ENCODE results near the gene COL1A2.
A peak's percentile ranks its signal among the peaks of the same experiment; 100 is the strongest.

Gene COL1A2

DNA sequence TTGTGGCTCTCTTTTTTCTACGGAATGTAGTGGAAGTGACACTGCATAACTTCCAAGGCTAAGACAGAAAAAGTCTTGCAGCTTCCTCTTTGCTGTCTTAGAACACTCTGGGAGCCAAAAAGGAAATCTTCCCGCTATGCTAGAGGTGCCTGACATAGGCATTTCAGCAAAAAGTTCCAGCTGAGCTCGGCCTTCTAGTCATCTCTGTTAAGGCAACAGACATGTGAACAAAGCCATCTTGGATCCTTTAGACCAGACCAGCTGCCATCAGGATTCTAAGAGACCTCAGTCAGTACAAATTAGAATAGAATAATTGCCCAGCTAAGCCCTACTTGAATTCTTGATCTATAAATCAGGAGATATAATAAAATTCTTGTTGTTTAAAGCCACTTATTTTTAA lies 16.3 kb upstream of the COL1A2 start:
- WGBS, 2 experiments: 78 to 82% methylated on average over 3 of the region's 3 CpGs
- H3K27ac ChIP-seq (ENCODE audit: insufficient read depth, low read depth, low read length, poor library complexity, severe bottlenecking): no peak overlapping the region
- H3K36me3 ChIP-seq (ENCODE audit: control insufficient read depth, insufficient read depth, low read length): no peaks in the 10 kb centered on the region
- no peaks in the 10 kb centered on the region for H3K9me3 ChIP-seq (ENCODE audit: control insufficient read depth, low read length)
- H3K27me3 ChIP-seq (ENCODE audit: control insufficient read depth, insufficient read depth, low read length, poor library complexity, severe bottlenecking): no peaks in the 10 kb centered on the region
- H3K4me3 ChIP-seq (ENCODE audit: insufficient read depth, low read depth, low read length): no peak overlapping the region
- peaks cover 16% of the 10 kb centered on the region for H3K4me1 ChIP-seq (ENCODE audit: control insufficient read depth, insufficient read depth, low read length)

DNA sequence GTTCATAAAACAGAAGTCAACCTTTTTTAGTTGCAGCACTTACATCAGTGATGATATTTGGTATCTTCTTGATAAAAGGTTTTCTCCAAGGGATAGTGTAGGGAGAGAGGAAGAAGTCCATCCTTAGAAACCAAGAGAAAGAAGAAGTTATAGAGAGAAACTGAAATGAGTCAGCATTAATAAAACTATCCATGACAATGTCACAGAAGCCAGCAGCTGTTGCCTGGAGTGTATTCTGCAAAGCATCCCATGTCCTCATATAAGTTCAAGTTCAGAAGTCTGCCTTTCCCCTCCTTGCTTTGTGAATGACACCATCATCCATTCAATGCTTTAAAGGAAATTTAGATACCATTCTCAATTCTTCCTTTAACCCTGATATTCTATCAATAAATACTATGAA lies 14.4 kb upstream of the COL1A2 start:
- Histone ChIP-seq H3K27me3 (ENCODE audit: control insufficient read depth, insufficient read depth, low read length, poor library complexity, severe bottlenecking) (no peaks in the 10 kb centered on the region), H3K27ac (ENCODE audit: insufficient read depth, low read depth, low read length, poor library complexity, severe bottlenecking) (no peak overlapping the region), H3K4me3 (ENCODE audit: insufficient read depth, low read depth, low read length) (no peak overlapping the region), H3K36me3 (ENCODE audit: control insufficient read depth, insufficient read depth, low read length) (no peaks in the 10 kb centered on the region), H3K9me3 (ENCODE audit: control insufficient read depth, low read length) (no peaks in the 10 kb centered on the region), H3K4me1 (ENCODE audit: control insufficient read depth, insufficient read depth, low read length) (peaks cover 5% of the 10 kb centered on the region)

DNA sequence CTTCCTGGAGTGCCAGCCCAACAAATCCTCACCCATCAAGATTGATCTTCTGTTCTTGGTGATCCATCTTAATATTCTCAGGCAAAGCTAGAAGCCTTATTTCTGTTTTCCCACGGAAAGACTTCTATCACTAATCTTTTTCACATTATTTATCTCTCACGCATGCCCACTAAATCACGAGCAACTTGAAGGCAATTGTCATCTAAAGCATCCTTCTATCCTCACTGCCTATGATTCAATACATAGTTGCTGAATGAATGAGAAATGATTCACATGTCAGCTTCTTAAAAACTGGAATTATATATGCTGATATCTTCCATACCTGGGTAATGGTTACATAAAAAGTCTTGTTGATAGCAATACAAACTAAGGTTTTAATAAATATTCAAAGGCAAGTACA lies 12.6 kb upstream of the COL1A2 start:
- H3K27me3 ChIP-seq (ENCODE audit: control insufficient read depth, insufficient read depth, low read length, poor library complexity, severe bottlenecking): no peaks in the 10 kb centered on the region
- no peaks in the 10 kb centered on the region for H3K9me3 ChIP-seq (ENCODE audit: control insufficient read depth, low read length)
- H3K27ac ChIP-seq (ENCODE audit: insufficient read depth, low read depth, low read length, poor library complexity, severe bottlenecking): no peak overlapping the region
- no peak overlapping the region for H3K4me3 ChIP-seq (ENCODE audit: insufficient read depth, low read depth, low read length)
- 91 to 96% methylated on average over 3 of the region's 3 CpGs for WGBS, 2 experiments
- H3K4me1 ChIP-seq (ENCODE audit: control insufficient read depth, insufficient read depth, low read length): no peaks in the 10 kb centered on the region
- H3K36me3 ChIP-seq (ENCODE audit: control insufficient read depth, insufficient read depth, low read length): no peaks in the 10 kb centered on the region

DNA sequence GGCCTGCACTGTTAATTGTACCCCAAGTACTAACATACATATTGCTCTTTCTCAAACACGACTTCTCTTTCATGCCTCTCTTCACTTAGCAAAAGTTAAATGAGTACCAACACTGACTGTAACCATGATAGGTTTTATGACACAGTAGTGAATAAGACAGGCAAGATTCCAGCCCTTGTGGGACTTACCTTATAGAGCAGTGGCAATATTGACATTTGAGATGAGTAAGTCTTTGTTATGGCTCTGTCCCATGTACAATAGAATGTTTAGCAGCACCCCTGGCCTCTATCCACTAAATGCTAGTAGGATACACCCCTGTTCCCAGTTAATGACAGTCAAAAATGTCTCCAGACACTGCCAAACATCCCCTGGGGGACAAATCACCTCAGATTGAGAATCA lies 11.9 kb upstream of the COL1A2 start:
- no peaks in the 10 kb centered on the region for H3K9me3 ChIP-seq (ENCODE audit: control insufficient read depth, low read length)
- 97 to 100% methylated on average over 1 of the region's 1 CpG for WGBS, 2 experiments
- H3K27ac ChIP-seq (ENCODE audit: insufficient read depth, low read depth, low read length, poor library complexity, severe bottlenecking): no peak overlapping the region
- H3K27me3 ChIP-seq (ENCODE audit: control insufficient read depth, insufficient read depth, low read length, poor library complexity, severe bottlenecking): no peaks in the 10 kb centered on the region
- H3K4me3 ChIP-seq (ENCODE audit: insufficient read depth, low read depth, low read length): no peak overlapping the region
- no peaks in the 10 kb centered on the region for H3K4me1 ChIP-seq (ENCODE audit: control insufficient read depth, insufficient read depth, low read length)
- no peaks in the 10 kb centered on the region for H3K36me3 ChIP-seq (ENCODE audit: control insufficient read depth, insufficient read depth, low read length)

DNA sequence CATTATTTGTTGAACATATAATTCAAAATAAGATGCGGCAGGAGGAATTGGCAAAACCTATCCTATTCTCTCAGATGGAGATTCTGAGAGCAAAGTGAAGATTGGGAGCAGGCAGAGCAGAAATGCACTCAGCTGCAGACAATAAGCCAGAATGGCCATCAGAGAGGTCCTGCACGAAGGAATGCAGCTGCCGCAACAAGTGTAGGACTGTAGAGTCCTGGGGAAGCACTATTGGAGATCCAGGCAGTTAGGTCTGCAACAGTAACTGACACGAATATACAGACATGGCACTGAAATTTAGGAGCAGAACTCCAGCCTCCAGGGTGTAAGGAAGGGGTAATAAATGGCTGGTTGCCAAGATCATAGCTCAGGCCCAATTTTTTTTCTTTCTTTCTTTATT lies 10.4 kb upstream of the COL1A2 start:
- no peaks in the 10 kb centered on the region for H3K4me1 ChIP-seq (ENCODE audit: control insufficient read depth, insufficient read depth, low read length)
- no peaks in the 10 kb centered on the region for H3K9me3 ChIP-seq (ENCODE audit: control insufficient read depth, low read length)
- WGBS, 2 experiments: 83 to 84% methylated on average over 4 of the region's 4 CpGs
- H3K4me3 ChIP-seq (ENCODE audit: insufficient read depth, low read depth, low read length): no peak overlapping the region
- no peaks in the 10 kb centered on the region for H3K27me3 ChIP-seq (ENCODE audit: control insufficient read depth, insufficient read depth, low read length, poor library complexity, severe bottlenecking)
- no peaks in the 10 kb centered on the region for H3K36me3 ChIP-seq (ENCODE audit: control insufficient read depth, insufficient read depth, low read length)
- no peak overlapping the region for H3K27ac ChIP-seq (ENCODE audit: insufficient read depth, low read depth, low read length, poor library complexity, severe bottlenecking)

DNA sequence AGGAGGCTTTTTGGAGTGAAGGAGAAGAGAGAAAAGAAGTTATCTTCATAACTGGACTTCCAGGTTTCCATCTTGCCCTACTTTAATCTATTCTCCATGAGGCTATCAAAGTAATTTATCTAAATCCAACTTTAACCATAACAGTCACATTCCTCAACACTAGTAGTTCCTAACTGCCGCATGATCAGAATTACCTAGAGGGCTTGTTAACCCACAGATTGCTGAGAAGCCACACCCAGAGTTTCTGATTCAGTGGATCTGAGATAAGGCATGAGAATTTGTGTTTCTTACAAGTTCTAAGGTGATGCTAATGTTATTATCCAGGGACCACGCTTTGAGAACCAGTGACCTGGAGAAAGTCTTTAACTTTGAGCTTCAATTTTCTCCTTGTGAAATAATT lies 8.3 kb upstream of the COL1A2 start:
- Histone ChIP-seq H3K4me1 (ENCODE audit: control insufficient read depth, insufficient read depth, low read length) (no peaks in the 10 kb centered on the region), H3K36me3 (ENCODE audit: control insufficient read depth, insufficient read depth, low read length) (no peaks in the 10 kb centered on the region), H3K4me3 (ENCODE audit: insufficient read depth, low read depth, low read length) (no peak overlapping the region), H3K27me3 (ENCODE audit: control insufficient read depth, insufficient read depth, low read length, poor library complexity, severe bottlenecking) (no peaks in the 10 kb centered on the region), H3K9me3 (ENCODE audit: control insufficient read depth, low read length) (no peaks in the 10 kb centered on the region), H3K27ac (ENCODE audit: insufficient read depth, low read depth, low read length, poor library complexity, severe bottlenecking) (no peak overlapping the region)
- 96 to 97% methylated on average over 2 of the region's 2 CpGs for WGBS, 2 experiments

DNA sequence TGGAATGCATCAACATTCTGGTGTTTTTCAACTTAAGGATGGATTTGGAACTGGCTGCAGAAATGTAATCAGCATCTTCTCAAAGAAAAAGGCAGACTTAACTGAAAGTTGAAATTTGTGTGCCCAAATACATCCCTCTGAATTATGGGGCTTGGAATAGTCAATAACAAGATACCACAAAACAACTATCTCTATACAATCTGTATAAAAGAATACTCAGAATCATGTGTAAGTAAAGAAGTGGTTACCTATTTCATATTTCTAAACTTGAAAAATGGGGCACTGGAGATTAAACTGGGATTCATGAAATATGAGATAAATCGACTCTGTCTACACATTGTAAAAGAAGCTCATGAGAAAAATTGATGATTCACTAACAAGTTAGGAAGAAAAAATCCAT lies 6.2 kb upstream of the COL1A2 start:
- no peak overlapping the region for H3K27ac ChIP-seq (ENCODE audit: insufficient read depth, low read depth, low read length, poor library complexity, severe bottlenecking)
- no peaks in the 10 kb centered on the region for H3K27me3 ChIP-seq (ENCODE audit: control insufficient read depth, insufficient read depth, low read length, poor library complexity, severe bottlenecking)
- H3K4me1 ChIP-seq (ENCODE audit: control insufficient read depth, insufficient read depth, low read length): peaks cover 20% of the 10 kb centered on the region
- H3K9me3 ChIP-seq (ENCODE audit: control insufficient read depth, low read length): no peaks in the 10 kb centered on the region
- WGBS, 2 experiments: 100% methylated on average over 1 of the region's 1 CpG; no CpG with 5 or more reads in 1 of the 2 experiments
- no peak overlapping the region for H3K4me3 ChIP-seq (ENCODE audit: insufficient read depth, low read depth, low read length)
- no peaks in the 10 kb centered on the region for H3K36me3 ChIP-seq (ENCODE audit: control insufficient read depth, insufficient read depth, low read length)

DNA sequence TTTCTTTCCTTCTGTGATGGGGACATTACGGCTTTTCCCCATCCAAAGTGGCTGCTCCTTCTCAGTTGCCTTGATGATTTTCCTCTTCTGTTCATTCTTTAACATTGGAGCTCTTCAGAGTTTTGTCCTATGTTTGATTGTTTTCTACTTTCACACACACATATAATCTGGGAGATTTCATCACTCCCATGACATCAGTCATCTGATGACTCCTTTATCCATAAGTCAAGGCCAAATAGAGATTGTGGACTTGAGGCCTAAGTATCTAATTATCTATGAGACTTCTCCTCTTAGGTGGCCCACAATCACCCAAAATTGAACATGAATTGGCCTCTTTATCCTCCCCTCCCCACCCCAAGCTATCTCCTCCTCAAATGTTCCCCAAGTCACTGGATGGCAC lies 5.3 kb upstream of the COL1A2 start:
- Histone ChIP-seq H3K9me3 (ENCODE audit: control insufficient read depth, low read length) (no peaks in the 10 kb centered on the region), H3K27ac (ENCODE audit: insufficient read depth, low read depth, low read length, poor library complexity, severe bottlenecking) (no peak overlapping the region), H3K4me3 (ENCODE audit: insufficient read depth, low read depth, low read length) (no peak overlapping the region), H3K36me3 (ENCODE audit: control insufficient read depth, insufficient read depth, low read length) (no peaks in the 10 kb centered on the region), H3K27me3 (ENCODE audit: control insufficient read depth, insufficient read depth, low read length, poor library complexity, severe bottlenecking) (no peaks in the 10 kb centered on the region), H3K4me1 (ENCODE audit: control insufficient read depth, insufficient read depth, low read length) (peaks cover 23% of the 10 kb centered on the region)
- WGBS, 2 experiments: 90 to 100% methylated on average over 1 of the region's 1 CpG

DNA sequence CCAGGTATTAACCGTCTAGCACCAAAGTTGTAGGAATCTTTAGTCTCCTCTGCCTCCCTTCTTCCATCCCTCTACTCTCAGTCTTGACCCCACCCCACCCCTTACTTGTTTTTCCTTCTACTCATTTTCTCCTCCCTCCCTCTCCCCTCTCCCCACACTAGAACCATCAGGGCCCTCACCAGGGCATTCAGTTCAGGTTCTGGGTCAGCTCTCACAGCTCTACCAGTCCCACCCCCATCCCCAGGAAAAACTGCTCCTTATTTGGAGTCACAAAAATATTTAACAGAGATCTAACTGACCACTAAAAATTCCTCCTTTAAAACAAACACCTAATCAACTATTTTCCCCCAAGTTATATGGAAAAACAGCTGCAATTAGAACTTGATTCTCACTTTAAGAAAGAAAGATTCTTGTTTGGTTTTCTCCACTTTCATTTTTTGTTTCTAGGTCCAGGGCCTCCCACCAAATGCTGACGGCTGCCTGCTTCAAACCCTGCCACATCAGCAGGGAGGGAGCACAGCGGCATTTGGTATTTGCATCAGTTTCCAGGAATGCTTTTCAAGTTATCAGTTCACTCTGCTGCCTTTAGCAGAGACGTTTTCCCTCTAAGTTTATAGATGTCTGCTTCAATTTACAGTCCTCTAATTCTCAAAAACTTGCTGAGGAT lies 2.8 kb upstream of the COL1A2 start:
- Histone ChIP-seq H3K9me3 (ENCODE audit: control insufficient read depth, low read length) (no peaks in the 10 kb centered on the region), H3K4me1 (ENCODE audit: control insufficient read depth, insufficient read depth, low read length) (peaks cover 23% of the 10 kb centered on the region), H3K4me3 (ENCODE audit: insufficient read depth, low read depth, low read length) (no peak overlapping the region), H3K27me3 (ENCODE audit: control insufficient read depth, insufficient read depth, low read length, poor library complexity, severe bottlenecking) (no peaks in the 10 kb centered on the region), H3K27ac (ENCODE audit: insufficient read depth, low read depth, low read length, poor library complexity, severe bottlenecking) (peak overlapping the region; percentile 79), H3K36me3 (ENCODE audit: control insufficient read depth, insufficient read depth, low read length) (no peaks in the 10 kb centered on the region)
- WGBS, 2 experiments: 18 to 19% methylated on average over 4 of the region's 4 CpGs

DNA sequence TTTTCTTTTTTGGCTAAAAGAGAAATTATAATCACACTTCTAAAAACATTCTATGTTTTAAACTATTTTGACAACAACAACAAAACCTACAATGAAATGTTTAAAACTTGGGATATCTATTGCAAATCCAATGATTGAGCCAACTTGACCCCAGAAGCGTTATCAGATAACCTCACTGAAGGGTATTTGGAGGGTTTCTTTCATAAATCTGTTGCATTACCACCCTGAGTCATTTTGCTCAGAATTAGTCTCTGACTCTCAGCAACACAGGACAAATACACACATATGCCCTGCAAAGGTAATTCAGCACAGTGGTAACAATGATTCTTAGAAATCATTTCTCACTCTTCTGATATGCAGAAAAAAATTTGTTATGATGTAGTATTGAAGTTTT lies 2.3 kb upstream of the COL1A2 start:
- H3K27me3 ChIP-seq (ENCODE audit: control insufficient read depth, insufficient read depth, low read length, poor library complexity, severe bottlenecking): no peaks in the 10 kb centered on the region
- no peak overlapping the region for H3K4me3 ChIP-seq (ENCODE audit: insufficient read depth, low read depth, low read length)
- H3K4me1 ChIP-seq (ENCODE audit: control insufficient read depth, insufficient read depth, low read length): peaks cover 23% of the 10 kb centered on the region
- H3K9me3 ChIP-seq (ENCODE audit: control insufficient read depth, low read length): no peaks in the 10 kb centered on the region
- no peaks in the 10 kb centered on the region for H3K36me3 ChIP-seq (ENCODE audit: control insufficient read depth, insufficient read depth, low read length)
- 43 to 62% methylated on average over 1 of the region's 1 CpG for WGBS, 2 experiments
- peak overlapping the region; percentile 79 for H3K27ac ChIP-seq (ENCODE audit: insufficient read depth, low read depth, low read length, poor library complexity, severe bottlenecking)

All from ectodermal cell (in vitro differentiated cells).